Measurements from ENCODE around the gene ZFAND6.
"Not testable (repeated sequence)": the region's sequence is repeated elsewhere in the genome, so short reads cannot be mapped to it uniquely, and the experiment has no call there.

GRCh38 chr15:80014186-80014585 is 45.3 kb upstream of the ZFAND6 start:
- TF ChIP-seq POLR2AphosphoS5 (IDR thresholded peaks at IDR 0.05); POLR2A (IDR thresholded peaks at IDR 0.05); CTCF (IDR thresholded peaks at IDR 0.05 in 8 of 11, conservative IDR thresholded peaks at IDR 0.05 in 3 of 11): not testable (repeated sequence)
